WTC11 (cell line): ENCODE results near the gene HES5.

Source experiments
- ATF3 ChIP-seq: sonication (generic); formaldehyde crosslinking; conservative IDR thresholded peaks from 2 replicates; pipeline ENCODE4 v1.8.1; 2022; ENCODE audit warnings: mild to moderate bottlenecking, missing genetic modification reagents
- CTCF ChIP-seq: fragments of 200-600 bp; IDR thresholded peaks from 2 replicates; pipeline ENCODE4 v1.8.0; 2022; ENCODE audit warnings: antibody characterized with exemption
- ETV6 ChIP-seq: sonication (generic); formaldehyde crosslinking; IDR thresholded peaks from 2 replicates; pipeline ENCODE4 v1.8.1; 2022; ENCODE audit warnings: mild to moderate bottlenecking, missing genetic modification reagents
- HMGXB4 ChIP-seq: sonication (generic); formaldehyde crosslinking; IDR thresholded peaks from 2 replicates; pipeline ENCODE4 v1.8.1; 2023; ENCODE audit warnings: mild to moderate bottlenecking, moderate library complexity, missing genetic modification reagents
- NFYB ChIP-seq: sonication (generic); formaldehyde crosslinking; conservative IDR thresholded peaks from 2 replicates; pipeline ENCODE4 v1.8.0; 2022; ENCODE audit warnings: low read depth, missing genetic modification reagents
- ZNF219 ChIP-seq: sonication (generic); formaldehyde crosslinking; IDR thresholded peaks from 2 replicates; pipeline ENCODE4 v1.8.0; 2023; ENCODE audit warnings: missing genetic modification reagents, mild to moderate bottlenecking, borderline replicate concordance
- ZNF232 ChIP-seq: sonication (generic); formaldehyde crosslinking; IDR thresholded peaks from 2 replicates; pipeline ENCODE4 v1.8.0; 2022; ENCODE audit warnings: mild to moderate bottlenecking, missing genetic modification reagents
- TF ChIP-seq, protein P1 (sequence below): sonication (generic); formaldehyde crosslinking; IDR thresholded peaks from 2 replicates; pipeline ENCODE4 v1.8.1; 2023; ENCODE audit warnings: mild to moderate bottlenecking, missing genetic modification reagents
- TF ChIP-seq, protein P2 (sequence below): sonication (generic); formaldehyde crosslinking; IDR thresholded peaks from 2 replicates; pipeline ENCODE4 v1.8.0; 2023; ENCODE audit warnings: missing genetic modification reagents, mild to moderate bottlenecking, borderline replicate concordance
- TF ChIP-seq, protein P3 (sequence below): sonication (generic); formaldehyde crosslinking; IDR thresholded peaks from 2 replicates; pipeline ENCODE4 v1.8.1; 2022; ENCODE audit warnings: mild to moderate bottlenecking, missing genetic modification reagents, moderate library complexity, borderline replicate concordance

- TF ChIP-seq NFYB (CRISPR knock-in tag) (no peak), CTCF (no peak), ATF3 (CRISPR knock-in tag) (no peak), ETV6 (CRISPR knock-in tag) (no peak), HMGXB4 (CRISPR knock-in tag) (no peak), ZNF232 (CRISPR knock-in tag) (no peak), ZNF219 (no peak)
- TF ChIP-seq, protein P1, sequence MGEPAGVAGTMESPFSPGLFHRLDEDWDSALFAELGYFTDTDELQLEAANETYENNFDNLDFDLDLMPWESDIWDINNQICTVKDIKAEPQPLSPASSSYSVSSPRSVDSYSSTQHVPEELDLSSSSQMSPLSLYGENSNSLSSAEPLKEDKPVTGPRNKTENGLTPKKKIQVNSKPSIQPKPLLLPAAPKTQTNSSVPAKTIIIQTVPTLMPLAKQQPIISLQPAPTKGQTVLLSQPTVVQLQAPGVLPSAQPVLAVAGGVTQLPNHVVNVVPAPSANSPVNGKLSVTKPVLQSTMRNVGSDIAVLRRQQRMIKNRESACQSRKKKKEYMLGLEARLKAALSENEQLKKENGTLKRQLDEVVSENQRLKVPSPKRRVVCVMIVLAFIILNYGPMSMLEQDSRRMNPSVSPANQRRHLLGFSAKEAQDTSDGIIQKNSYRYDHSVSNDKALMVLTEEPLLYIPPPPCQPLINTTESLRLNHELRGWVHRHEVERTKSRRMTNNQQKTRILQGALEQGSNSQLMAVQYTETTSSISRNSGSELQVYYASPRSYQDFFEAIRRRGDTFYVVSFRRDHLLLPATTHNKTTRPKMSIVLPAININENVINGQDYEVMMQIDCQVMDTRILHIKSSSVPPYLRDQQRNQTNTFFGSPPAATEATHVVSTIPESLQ = no peak
- TF ChIP-seq, protein P2, sequence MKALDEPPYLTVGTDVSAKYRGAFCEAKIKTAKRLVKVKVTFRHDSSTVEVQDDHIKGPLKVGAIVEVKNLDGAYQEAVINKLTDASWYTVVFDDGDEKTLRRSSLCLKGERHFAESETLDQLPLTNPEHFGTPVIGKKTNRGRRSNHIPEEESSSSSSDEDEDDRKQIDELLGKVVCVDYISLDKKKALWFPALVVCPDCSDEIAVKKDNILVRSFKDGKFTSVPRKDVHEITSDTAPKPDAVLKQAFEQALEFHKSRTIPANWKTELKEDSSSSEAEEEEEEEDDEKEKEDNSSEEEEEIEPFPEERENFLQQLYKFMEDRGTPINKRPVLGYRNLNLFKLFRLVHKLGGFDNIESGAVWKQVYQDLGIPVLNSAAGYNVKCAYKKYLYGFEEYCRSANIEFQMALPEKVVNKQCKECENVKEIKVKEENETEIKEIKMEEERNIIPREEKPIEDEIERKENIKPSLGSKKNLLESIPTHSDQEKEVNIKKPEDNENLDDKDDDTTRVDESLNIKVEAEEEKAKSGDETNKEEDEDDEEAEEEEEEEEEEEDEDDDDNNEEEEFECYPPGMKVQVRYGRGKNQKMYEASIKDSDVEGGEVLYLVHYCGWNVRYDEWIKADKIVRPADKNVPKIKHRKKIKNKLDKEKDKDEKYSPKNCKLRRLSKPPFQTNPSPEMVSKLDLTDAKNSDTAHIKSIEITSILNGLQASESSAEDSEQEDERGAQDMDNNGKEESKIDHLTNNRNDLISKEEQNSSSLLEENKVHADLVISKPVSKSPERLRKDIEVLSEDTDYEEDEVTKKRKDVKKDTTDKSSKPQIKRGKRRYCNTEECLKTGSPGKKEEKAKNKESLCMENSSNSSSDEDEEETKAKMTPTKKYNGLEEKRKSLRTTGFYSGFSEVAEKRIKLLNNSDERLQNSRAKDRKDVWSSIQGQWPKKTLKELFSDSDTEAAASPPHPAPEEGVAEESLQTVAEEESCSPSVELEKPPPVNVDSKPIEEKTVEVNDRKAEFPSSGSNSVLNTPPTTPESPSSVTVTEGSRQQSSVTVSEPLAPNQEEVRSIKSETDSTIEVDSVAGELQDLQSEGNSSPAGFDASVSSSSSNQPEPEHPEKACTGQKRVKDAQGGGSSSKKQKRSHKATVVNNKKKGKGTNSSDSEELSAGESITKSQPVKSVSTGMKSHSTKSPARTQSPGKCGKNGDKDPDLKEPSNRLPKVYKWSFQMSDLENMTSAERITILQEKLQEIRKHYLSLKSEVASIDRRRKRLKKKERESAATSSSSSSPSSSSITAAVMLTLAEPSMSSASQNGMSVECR (CRISPR knock-in tag) = no peak
- TF ChIP-seq, protein P3, sequence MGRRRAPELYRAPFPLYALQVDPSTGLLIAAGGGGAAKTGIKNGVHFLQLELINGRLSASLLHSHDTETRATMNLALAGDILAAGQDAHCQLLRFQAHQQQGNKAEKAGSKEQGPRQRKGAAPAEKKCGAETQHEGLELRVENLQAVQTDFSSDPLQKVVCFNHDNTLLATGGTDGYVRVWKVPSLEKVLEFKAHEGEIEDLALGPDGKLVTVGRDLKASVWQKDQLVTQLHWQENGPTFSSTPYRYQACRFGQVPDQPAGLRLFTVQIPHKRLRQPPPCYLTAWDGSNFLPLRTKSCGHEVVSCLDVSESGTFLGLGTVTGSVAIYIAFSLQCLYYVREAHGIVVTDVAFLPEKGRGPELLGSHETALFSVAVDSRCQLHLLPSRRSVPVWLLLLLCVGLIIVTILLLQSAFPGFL = no peak
Measured at GRCh38 chr1:2482588-2482987, 47.5 kb downstream of the HES5 start.
